ENCODE data around the gene FBXW9.
"Not testable (repeated sequence)": the region's sequence is repeated elsewhere in the genome, so short reads cannot be mapped to it uniquely, and the experiment has no call there.

Gene FBXW9

DNA sequence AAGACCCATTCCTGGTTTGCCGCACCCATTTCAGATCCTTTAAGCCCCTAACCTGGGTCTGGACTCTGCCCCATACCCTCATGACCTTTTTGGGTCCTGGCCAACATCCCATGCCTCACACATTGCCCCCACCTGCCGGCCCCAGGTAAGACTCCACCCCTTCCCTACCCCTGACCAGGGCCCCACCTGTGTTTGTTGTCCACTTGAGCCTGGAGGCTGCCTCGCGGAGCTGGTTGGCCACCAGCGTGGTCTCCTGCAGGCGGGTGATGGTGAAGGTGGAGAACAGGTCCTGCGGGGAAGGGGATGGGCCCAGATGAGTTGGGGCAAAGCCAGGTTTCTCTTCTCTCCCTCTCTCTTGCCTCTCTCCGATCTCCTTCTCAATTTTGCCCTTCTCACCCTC is 49.4 kb downstream of the FBXW9 start:
- no peak for ATAC-seq
- no peak for TF ChIP-seq ZNF565 (CRISPR knock-in tag; conservative IDR thresholded peaks at IDR 0.05; ENCODE audit: low read depth)
- TF ChIP-seq, protein P1, sequence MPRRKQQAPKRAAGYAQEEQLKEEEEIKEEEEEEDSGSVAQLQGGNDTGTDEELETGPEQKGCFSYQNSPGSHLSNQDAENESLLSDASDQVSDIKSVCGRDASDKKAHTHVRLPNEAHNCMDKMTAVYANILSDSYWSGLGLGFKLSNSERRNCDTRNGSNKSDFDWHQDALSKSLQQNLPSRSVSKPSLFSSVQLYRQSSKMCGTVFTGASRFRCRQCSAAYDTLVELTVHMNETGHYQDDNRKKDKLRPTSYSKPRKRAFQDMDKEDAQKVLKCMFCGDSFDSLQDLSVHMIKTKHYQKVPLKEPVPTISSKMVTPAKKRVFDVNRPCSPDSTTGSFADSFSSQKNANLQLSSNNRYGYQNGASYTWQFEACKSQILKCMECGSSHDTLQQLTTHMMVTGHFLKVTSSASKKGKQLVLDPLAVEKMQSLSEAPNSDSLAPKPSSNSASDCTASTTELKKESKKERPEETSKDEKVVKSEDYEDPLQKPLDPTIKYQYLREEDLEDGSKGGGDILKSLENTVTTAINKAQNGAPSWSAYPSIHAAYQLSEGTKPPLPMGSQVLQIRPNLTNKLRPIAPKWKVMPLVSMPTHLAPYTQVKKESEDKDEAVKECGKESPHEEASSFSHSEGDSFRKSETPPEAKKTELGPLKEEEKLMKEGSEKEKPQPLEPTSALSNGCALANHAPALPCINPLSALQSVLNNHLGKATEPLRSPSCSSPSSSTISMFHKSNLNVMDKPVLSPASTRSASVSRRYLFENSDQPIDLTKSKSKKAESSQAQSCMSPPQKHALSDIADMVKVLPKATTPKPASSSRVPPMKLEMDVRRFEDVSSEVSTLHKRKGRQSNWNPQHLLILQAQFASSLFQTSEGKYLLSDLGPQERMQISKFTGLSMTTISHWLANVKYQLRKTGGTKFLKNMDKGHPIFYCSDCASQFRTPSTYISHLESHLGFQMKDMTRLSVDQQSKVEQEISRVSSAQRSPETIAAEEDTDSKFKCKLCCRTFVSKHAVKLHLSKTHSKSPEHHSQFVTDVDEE (CRISPR knock-in tag; IDR thresholded peaks at IDR 0.05), result no peak
- TF ChIP-seq, protein P2, sequence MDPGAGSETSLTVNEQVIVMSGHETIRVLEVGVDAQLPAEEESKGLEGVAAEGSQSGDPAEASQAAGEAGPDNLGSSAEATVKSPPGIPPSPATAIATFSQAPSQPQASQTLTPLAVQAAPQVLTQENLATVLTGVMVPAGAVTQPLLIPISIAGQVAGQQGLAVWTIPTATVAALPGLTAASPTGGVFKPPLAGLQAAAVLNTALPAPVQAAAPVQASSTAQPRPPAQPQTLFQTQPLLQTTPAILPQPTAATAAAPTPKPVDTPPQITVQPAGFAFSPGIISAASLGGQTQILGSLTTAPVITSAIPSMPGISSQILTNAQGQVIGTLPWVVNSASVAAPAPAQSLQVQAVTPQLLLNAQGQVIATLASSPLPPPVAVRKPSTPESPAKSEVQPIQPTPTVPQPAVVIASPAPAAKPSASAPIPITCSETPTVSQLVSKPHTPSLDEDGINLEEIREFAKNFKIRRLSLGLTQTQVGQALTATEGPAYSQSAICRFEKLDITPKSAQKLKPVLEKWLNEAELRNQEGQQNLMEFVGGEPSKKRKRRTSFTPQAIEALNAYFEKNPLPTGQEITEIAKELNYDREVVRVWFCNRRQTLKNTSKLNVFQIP (CRISPR knock-in tag; IDR thresholded peaks at IDR 0.05; ENCODE audit: borderline replicate concordance, low read depth), result no peak
- TF ChIP-seq TCF4 (CRISPR knock-in tag; IDR thresholded peaks at IDR 0.05; ENCODE audit: borderline replicate concordance), result no peak
- TF ChIP-seq CSDC2 (CRISPR knock-in tag; IDR thresholded peaks at IDR 0.05), result no peak
- no peak for TF ChIP-seq PPARA (CRISPR knock-in tag; IDR thresholded peaks at IDR 0.05; ENCODE audit: borderline replicate concordance)
- TF ChIP-seq ESRRG (CRISPR knock-in tag; IDR thresholded peaks at IDR 0.05), result no peak
- TF ChIP-seq TOX (CRISPR knock-in tag; IDR thresholded peaks at IDR 0.05; ENCODE audit: borderline replicate concordance), result no peak
- no peak for TF ChIP-seq ZNF70 (CRISPR knock-in tag; IDR thresholded peaks at IDR 0.05)
- TF ChIP-seq, protein P3, sequence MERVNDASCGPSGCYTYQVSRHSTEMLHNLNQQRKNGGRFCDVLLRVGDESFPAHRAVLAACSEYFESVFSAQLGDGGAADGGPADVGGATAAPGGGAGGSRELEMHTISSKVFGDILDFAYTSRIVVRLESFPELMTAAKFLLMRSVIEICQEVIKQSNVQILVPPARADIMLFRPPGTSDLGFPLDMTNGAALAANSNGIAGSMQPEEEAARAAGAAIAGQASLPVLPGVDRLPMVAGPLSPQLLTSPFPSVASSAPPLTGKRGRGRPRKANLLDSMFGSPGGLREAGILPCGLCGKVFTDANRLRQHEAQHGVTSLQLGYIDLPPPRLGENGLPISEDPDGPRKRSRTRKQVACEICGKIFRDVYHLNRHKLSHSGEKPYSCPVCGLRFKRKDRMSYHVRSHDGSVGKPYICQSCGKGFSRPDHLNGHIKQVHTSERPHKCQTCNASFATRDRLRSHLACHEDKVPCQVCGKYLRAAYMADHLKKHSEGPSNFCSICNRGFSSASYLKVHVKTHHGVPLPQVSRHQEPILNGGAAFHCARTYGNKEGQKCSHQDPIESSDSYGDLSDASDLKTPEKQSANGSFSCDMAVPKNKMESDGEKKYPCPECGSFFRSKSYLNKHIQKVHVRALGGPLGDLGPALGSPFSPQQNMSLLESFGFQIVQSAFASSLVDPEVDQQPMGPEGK (CRISPR knock-in tag; IDR thresholded peaks at IDR 0.05; ENCODE audit: borderline replicate concordance), result no peak

DNA sequence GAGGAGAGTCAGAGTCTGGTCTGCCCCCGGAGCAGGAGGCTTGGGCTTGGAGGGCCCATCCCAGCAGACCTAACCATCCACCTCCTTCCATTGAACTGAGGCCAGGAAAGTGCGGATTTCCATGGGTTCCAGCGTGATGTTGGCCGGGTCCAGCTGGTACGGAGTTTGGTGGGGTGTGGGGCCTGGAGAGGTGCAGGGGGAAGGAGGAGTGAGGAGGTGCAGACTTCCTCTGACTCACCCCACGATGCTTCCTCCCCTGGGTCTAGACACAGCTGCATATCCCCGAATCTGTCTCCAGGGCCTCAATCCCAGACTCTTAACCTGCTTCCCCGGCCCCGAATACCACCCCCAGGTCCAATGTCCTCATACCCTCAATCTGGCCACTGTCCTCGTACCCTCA is 49.9 kb downstream of the FBXW9 start:
- TF ChIP-seq ESRRG (CRISPR knock-in tag; IDR thresholded peaks at IDR 0.05) (no peak), ZC3H10 (CRISPR knock-in tag; IDR thresholded peaks at IDR 0.05) (no peak), TCF4 (CRISPR knock-in tag; IDR thresholded peaks at IDR 0.05; ENCODE audit: borderline replicate concordance) (no peak), ZNF8 (CRISPR knock-in tag; IDR thresholded peaks at IDR 0.05) (no peak), ZFP30 (CRISPR knock-in tag; IDR thresholded peaks at IDR 0.05) (no peak), SNAI2 (CRISPR knock-in tag; IDR thresholded peaks at IDR 0.05) (no peak), GLIS3 (CRISPR knock-in tag; IDR thresholded peaks at IDR 0.05) (no peak), PPARA (CRISPR knock-in tag; IDR thresholded peaks at IDR 0.05; ENCODE audit: borderline replicate concordance) (no peak), ZFP3 (CRISPR knock-in tag; IDR thresholded peaks at IDR 0.05) (no peak)
- TF ChIP-seq, protein P2 (CRISPR knock-in tag; IDR thresholded peaks at IDR 0.05; ENCODE audit: borderline replicate concordance, low read depth), result no peak
- TF ChIP-seq, protein P4, sequence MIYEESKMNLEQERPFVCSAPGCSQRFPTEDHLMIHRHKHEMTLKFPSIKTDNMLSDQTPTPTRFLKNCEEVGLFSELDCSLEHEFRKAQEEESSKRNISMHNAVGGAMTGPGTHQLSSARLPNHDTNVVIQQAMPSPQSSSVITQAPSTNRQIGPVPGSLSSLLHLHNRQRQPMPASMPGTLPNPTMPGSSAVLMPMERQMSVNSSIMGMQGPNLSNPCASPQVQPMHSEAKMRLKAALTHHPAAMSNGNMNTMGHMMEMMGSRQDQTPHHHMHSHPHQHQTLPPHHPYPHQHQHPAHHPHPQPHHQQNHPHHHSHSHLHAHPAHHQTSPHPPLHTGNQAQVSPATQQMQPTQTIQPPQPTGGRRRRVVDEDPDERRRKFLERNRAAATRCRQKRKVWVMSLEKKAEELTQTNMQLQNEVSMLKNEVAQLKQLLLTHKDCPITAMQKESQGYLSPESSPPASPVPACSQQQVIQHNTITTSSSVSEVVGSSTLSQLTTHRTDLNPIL (CRISPR knock-in tag; IDR thresholded peaks at IDR 0.05; ENCODE audit: low read depth), result no peak
- ATAC-seq, result no peak

DNA sequence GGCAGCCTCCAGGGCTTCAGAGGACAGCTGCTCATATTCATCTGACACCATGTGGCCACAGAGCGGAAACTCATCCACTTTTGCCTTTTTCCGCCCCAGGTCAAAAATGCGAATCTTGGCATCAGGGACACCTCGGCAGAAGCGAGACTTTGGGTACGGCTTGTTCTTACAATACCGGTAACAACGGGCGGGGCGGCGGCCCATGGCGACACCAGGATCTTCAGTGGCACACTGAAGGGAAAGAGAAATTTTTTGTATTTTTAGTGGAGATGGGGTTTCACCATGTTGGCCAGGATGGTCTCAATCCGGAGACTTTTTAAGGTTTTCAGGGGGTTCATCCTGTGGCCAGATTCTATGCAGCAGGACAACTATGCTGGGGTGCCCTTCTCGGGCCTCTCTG is 52.7 kb downstream of the FBXW9 start:
- not testable (repeated sequence) for ATAC-seq

DNA sequence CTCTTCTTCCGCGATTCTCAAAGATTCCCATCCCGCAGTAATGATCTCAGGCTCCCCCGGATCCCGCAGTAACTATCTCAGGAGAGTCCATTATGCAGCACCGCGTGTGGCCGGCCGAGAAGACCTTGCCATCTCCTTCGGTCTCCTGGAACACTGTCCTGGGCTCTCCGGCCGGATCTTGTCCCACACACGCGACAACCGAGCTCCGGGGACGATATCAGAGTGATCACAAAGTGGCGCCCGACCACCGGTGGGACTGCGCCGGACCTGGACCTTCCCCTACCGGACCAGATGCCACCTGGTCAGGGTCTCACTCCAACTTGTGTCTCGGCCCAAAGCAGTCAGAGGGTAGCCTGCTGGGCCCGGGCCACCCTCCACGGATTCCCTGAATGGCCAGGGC is 53.9 kb downstream of the FBXW9 start:
- no peak for ATAC-seq
- TF ChIP-seq, protein P5, sequence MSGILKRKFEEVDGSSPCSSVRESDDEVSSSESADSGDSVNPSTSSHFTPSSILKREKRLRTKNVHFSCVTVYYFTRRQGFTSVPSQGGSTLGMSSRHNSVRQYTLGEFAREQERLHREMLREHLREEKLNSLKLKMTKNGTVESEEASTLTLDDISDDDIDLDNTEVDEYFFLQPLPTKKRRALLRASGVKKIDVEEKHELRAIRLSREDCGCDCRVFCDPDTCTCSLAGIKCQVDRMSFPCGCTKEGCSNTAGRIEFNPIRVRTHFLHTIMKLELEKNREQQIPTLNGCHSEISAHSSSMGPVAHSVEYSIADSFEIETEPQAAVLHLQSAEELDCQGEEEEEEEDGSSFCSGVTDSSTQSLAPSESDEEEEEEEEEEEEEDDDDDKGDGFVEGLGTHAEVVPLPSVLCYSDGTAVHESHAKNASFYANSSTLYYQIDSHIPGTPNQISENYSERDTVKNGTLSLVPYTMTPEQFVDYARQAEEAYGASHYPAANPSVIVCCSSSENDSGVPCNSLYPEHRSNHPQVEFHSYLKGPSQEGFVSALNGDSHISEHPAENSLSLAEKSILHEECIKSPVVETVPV (CRISPR knock-in tag; IDR thresholded peaks at IDR 0.05), result no peak
- TF ChIP-seq RARB (CRISPR knock-in tag; IDR thresholded peaks at IDR 0.05), result no peak
- TF ChIP-seq, protein P3 (CRISPR knock-in tag; IDR thresholded peaks at IDR 0.05; ENCODE audit: borderline replicate concordance), result no peak
- TF ChIP-seq, protein P4 (CRISPR knock-in tag; IDR thresholded peaks at IDR 0.05; ENCODE audit: low read depth), result no peak
- TF ChIP-seq ZFP3 (CRISPR knock-in tag; IDR thresholded peaks at IDR 0.05), result no peak
- TF ChIP-seq, protein P2 (CRISPR knock-in tag; IDR thresholded peaks at IDR 0.05; ENCODE audit: borderline replicate concordance, low read depth), result no peak
- TF ChIP-seq ZNF8 (CRISPR knock-in tag; IDR thresholded peaks at IDR 0.05), result no peak
- TF ChIP-seq CSDC2 (CRISPR knock-in tag; IDR thresholded peaks at IDR 0.05), result no peak

All from SK-N-SH treated with all-trans-retinoic acid at 6 μM for 48 hours (cell line).